Right hindlimb (tissue), 1 donor: ENCODE results near the gene ACSM5.
"Not testable (repeated sequence)": the region's sequence is repeated elsewhere in the genome, so short reads cannot be mapped to it uniquely, and the experiment has no call there.

Source experiments
- DNase-seq: peaks from one replicate; pipeline ENCODE4 v3.0.0-alpha.2; 2018

The ACSM5 gene

GRCh38 chr16:20401066-20401465 lies 8.3 kb upstream of the ACSM5 start:
- DNase-seq: no peak

- no peak for DNase-seq
These were observed 7.8 kb upstream of the ACSM5 start for GRCh38 chr16:20401475-20402016.

GRCh38 chr16:20402651-20403050 lies 6.7 kb upstream of the ACSM5 start:
- no peak for DNase-seq

- DNase-seq: no peak
These were observed 4.7 kb upstream of the ACSM5 start, which contains the start of gene PDILT for GRCh38 chr16:20404637-20405036. Gene PDILT, minus strand, starts transcription at chr16:20404737. Its CDS starts 5,437 bp downstream, at chr16:20399300.

GRCh38 chr16:20410121-20410723 lies 888 bp downstream of the ACSM5 start:
- DNase-seq: no peak

- DNase-seq: no peak
These were observed 1.7 kb downstream of the ACSM5 start for GRCh38 chr16:20411055-20411454.

- no peak for DNase-seq
These were observed 6.2 kb downstream of the ACSM5 start for GRCh38 chr16:20415541-20415940.

- not testable (repeated sequence) for DNase-seq
These were observed 9.8 kb downstream of the ACSM5 start for GRCh38 chr16:20419093-20419492.

GRCh38 chr16:20421748-20422147 lies 12.4 kb downstream of the ACSM5 start:
- not testable (repeated sequence) for DNase-seq

- DNase-seq: not testable (repeated sequence)
These were observed 14.4 kb downstream of the ACSM5 start for GRCh38 chr16:20423772-20424128.

- no peak for DNase-seq
These were observed 15.0 kb downstream of the ACSM5 start for GRCh38 chr16:20424129-20424866.

GRCh38 chr16:20427401-20427797 lies 18.1 kb downstream of the ACSM5 start:
- DNase-seq: not testable (repeated sequence)

- DNase-seq: not testable (repeated sequence)
These were observed 20.2 kb downstream of the ACSM5 start for GRCh38 chr16:20429499-20429898.

- DNase-seq: not testable (repeated sequence)
These were observed 21.1 kb downstream of the ACSM5 start for GRCh38 chr16:20430480-20430879.

GRCh38 chr16:20430948-20431347 lies 21.6 kb downstream of the ACSM5 start:
- no peak for DNase-seq

GRCh38 chr16:20438950-20439349 lies 29.6 kb downstream of the ACSM5 start:
- DNase-seq: not testable (repeated sequence)

GRCh38 chr16:20439820-20440231 lies 30.5 kb downstream of the ACSM5 start:
- not testable (repeated sequence) for DNase-seq

- not testable (repeated sequence) for DNase-seq
These were observed 31.4 kb downstream of the ACSM5 start for GRCh38 chr16:20440731-20441130.

- DNase-seq: no peak
These were observed 31.9 kb downstream of the ACSM5 start for GRCh38 chr16:20441191-20441590.

- DNase-seq: not testable (repeated sequence)
These were observed 32.5 kb downstream of the ACSM5 start for GRCh38 chr16:20441859-20442258.

GRCh38 chr16:20446652-20447393 lies 37.5 kb downstream of the ACSM5 start:
- not testable (repeated sequence) for DNase-seq

- DNase-seq: not testable (repeated sequence)
These were observed 42.0 kb downstream of the ACSM5 start, which contains the start of gene ACSM2A for GRCh38 chr16:20451364-20451763. Gene ACSM2A, plus strand, starts transcription at chr16:20451521. Its CDS starts 8,594 bp downstream, at chr16:20460115.

- not testable (repeated sequence) for DNase-seq
These were observed 44.3 kb downstream of the ACSM5 start for GRCh38 chr16:20453633-20454032.
